Osteoblast (primary cell): Measurements from ENCODE around the gene CCL8. TPM values are rescaled to one million over a fixed set of nuclear protein-coding genes. Genes with fewer than 3 reads are reported as not detected.

Source experiments
- DNase-seq: peaks from one replicate; pipeline ENCODE4 v3.0.0; 2011; ENCODE audit warnings: low spot score, mixed read lengths; ENCODE audit not compliant: insufficient read length; ENCODE audit errors: missing footprints
- H2AFZ ChIP-seq: 2 replicates; pipeline ENCODE4 v1.6.0; 2011; ENCODE audit warnings: mild to moderate bottlenecking, low read length
- H3K27ac ChIP-seq: 2 replicates; pipeline ENCODE4 v1.5.1; 2011; ENCODE audit warnings: mild to moderate bottlenecking, low read depth, low read length, moderate library complexity
- H3K27me3 ChIP-seq: 2 replicates; pipeline ENCODE4 v1.6.0; 2012; ENCODE audit warnings: mild to moderate bottlenecking, control low read depth, inconsistent platforms, low read length, moderate library complexity; ENCODE audit not compliant: insufficient read depth
- H3K36me3 ChIP-seq: 2 replicates; pipeline ENCODE4 v1.5.1; 2011; ENCODE audit warnings: mild to moderate bottlenecking, low read length, control low read depth, moderate library complexity; ENCODE audit not compliant: insufficient read depth
- H3K4me1 ChIP-seq: 2 replicates; pipeline ENCODE4 v1.5.1; 2011; ENCODE audit warnings: mild to moderate bottlenecking, low read length, control low read depth, moderate library complexity; ENCODE audit not compliant: insufficient read depth
- H3K4me2 ChIP-seq: 2 replicates; pipeline ENCODE4 v1.6.0; 2011; ENCODE audit warnings: mild to moderate bottlenecking, low read length; ENCODE audit not compliant: insufficient read depth
- H3K4me3 ChIP-seq: fragments of 200-600 bp; sonication (generic); 3 replicates; pipeline ENCODE4 v1.5.1; 2012; ENCODE audit warnings: mild to moderate bottlenecking, low read length, inconsistent platforms; ENCODE audit not compliant: insufficient read depth
- H3K79me2 ChIP-seq: 2 replicates; pipeline ENCODE4 v1.6.0; 2012; ENCODE audit warnings: mild to moderate bottlenecking, low read length, control low read depth, inconsistent platforms; ENCODE audit not compliant: insufficient read depth
- H3K9me3 ChIP-seq: 2 replicates; pipeline ENCODE4 v1.5.1; 2011; ENCODE audit warnings: low read depth, low read length, control low read depth
- H4K20me1 ChIP-seq: 2 replicates; pipeline ENCODE4 v1.6.0; 2012; ENCODE audit warnings: mild to moderate bottlenecking, low read length, control low read depth; ENCODE audit not compliant: insufficient read depth
- total RNA-seq: library from RNA; depleted of rRNA; stranded (reverse); fragments of >200 nt; gene quantifications from 2 replicates; pipeline ENCODE4 v1.2.3, GENCODE V29; 2012
- TF ChIP-seq, protein P1 (sequence below): IDR thresholded peaks from 2 replicates; pipeline ENCODE4 v1.5.1; 2011; ENCODE audit warnings: mild to moderate bottlenecking, low read depth, low read length, moderate library complexity; ENCODE audit errors: extremely low read depth

CCL8 gene
- total RNA-seq, 1 donor = 0.36 TPM

GRCh38 chr17:34339138-34339770, 20.0 kb downstream of the CCL8 start:
- TF ChIP-seq, protein P1, sequence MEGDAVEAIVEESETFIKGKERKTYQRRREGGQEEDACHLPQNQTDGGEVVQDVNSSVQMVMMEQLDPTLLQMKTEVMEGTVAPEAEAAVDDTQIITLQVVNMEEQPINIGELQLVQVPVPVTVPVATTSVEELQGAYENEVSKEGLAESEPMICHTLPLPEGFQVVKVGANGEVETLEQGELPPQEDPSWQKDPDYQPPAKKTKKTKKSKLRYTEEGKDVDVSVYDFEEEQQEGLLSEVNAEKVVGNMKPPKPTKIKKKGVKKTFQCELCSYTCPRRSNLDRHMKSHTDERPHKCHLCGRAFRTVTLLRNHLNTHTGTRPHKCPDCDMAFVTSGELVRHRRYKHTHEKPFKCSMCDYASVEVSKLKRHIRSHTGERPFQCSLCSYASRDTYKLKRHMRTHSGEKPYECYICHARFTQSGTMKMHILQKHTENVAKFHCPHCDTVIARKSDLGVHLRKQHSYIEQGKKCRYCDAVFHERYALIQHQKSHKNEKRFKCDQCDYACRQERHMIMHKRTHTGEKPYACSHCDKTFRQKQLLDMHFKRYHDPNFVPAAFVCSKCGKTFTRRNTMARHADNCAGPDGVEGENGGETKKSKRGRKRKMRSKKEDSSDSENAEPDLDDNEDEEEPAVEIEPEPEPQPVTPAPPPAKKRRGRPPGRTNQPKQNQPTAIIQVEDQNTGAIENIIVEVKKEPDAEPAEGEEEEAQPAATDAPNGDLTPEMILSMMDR = no peak
- DNase-seq = no peak

GRCh38 chr17:34341916-34342315, 22.7 kb downstream of the CCL8 start:
- Histone ChIP-seq H3K79me2 (no peaks in the 10 kb centered on the region), H4K20me1 (no peaks in the 10 kb centered on the region), H3K4me2 (no peak overlapping the region), H2AFZ (no peak overlapping the region), H3K36me3 (no peaks in the 10 kb centered on the region), H3K27ac (no peak overlapping the region), H3K4me3 (no peak overlapping the region), H3K9me3 (no peaks in the 10 kb centered on the region), H3K4me1 (no peaks in the 10 kb centered on the region), H3K27me3 (no peaks in the 10 kb centered on the region)
- DNase-seq = no peak
- TF ChIP-seq, protein P1 = no peak

More at GRCh38 chr17:34339138-34339770, 20.0 kb downstream of the CCL8 start:
- no peak overlapping the region for H3K4me3 ChIP-seq
- no peaks in the 10 kb centered on the region for H3K4me1 ChIP-seq
- H3K79me2 ChIP-seq = no peaks in the 10 kb centered on the region
- H3K36me3 ChIP-seq = no peaks in the 10 kb centered on the region
- no peaks in the 10 kb centered on the region for H3K9me3 ChIP-seq
- no peak overlapping the region for H3K4me2 ChIP-seq
- no peaks in the 10 kb centered on the region for H4K20me1 ChIP-seq
- H3K27me3 ChIP-seq = no peaks in the 10 kb centered on the region
- no peak overlapping the region for H2AFZ ChIP-seq
- H3K27ac ChIP-seq = no peak overlapping the region

GRCh38 chr17:34347063-34347462, 27.8 kb downstream of the CCL8 start:
- Histone ChIP-seq H3K36me3 (no peaks in the 10 kb centered on the region), H3K4me2 (no peak overlapping the region), H3K9me3 (no peaks in the 10 kb centered on the region), H3K4me3 (no peak overlapping the region), H3K4me1 (no peaks in the 10 kb centered on the region), H3K27ac (no peak overlapping the region), H3K79me2 (no peaks in the 10 kb centered on the region), H3K27me3 (no peaks in the 10 kb centered on the region), H2AFZ (no peak overlapping the region), H4K20me1 (no peaks in the 10 kb centered on the region)
- DNase-seq = no peak
- TF ChIP-seq, protein P1 = no peak

DNA sequence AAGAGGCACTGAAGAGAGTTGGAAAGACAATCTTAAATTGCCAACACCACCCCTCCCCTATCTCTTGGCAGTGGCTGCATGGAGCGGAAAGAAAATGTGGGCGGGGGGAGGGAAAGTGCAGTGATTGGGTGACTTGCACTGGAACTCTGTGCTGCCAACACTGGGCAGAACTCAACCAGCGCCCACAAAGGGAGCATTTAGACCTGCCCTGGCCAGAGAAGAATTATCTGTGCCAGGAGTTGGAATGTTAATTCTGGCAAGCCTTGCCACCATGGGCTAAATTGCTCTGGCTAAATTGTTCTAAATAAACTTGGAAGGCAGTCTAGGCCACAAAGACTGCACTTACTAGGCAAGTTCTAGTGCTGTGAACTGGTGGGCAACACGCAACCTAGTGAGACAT, 30.5 kb downstream of the CCL8 start:
- H3K27ac ChIP-seq = no peak overlapping the region
- no peak for DNase-seq
- H3K4me3 ChIP-seq = no peak overlapping the region
- H4K20me1 ChIP-seq = no peaks in the 10 kb centered on the region
- no peaks in the 10 kb centered on the region for H3K27me3 ChIP-seq
- no peaks in the 10 kb centered on the region for H3K79me2 ChIP-seq
- no peaks in the 10 kb centered on the region for H3K36me3 ChIP-seq
- no peak overlapping the region for H2AFZ ChIP-seq
- TF ChIP-seq, protein P1 = no peak
- H3K9me3 ChIP-seq = no peaks in the 10 kb centered on the region
- H3K4me1 ChIP-seq = no peaks in the 10 kb centered on the region
- no peak overlapping the region for H3K4me2 ChIP-seq
